Fibroblast of lung (primary cell): Measurements from ENCODE around the gene C10orf143. TPM values are rescaled to one million over a fixed set of nuclear protein-coding genes. Genes with fewer than 3 reads are reported as not detected.

Experiments
- DNase-seq, 2 donors: peaks; one replicate each; pipeline versions ENCODE4 v3.0.0 to v3.0.0-alpha.2; 2010; ENCODE audit warnings: low read depth in 2 of 2
- H2AFZ ChIP-seq: 2 replicates; pipeline ENCODE4 v1.5.1; 2012; ENCODE audit warnings: low read length, control low read depth, inconsistent platforms
- H3K27ac ChIP-seq: 2 replicates; pipeline ENCODE4 v1.5.1; 2011; ENCODE audit warnings: low read length, control low read depth; ENCODE audit not compliant: insufficient read depth
- H3K27me3 ChIP-seq: 2 replicates; pipeline ENCODE4 v1.5.1; 2011; ENCODE audit warnings: mild to moderate bottlenecking, low read length; ENCODE audit not compliant: control insufficient read depth, insufficient read depth
- H3K36me3 ChIP-seq: 2 replicates; pipeline ENCODE4 v1.5.1; 2011; ENCODE audit warnings: low read length; ENCODE audit not compliant: control insufficient read depth, insufficient read depth
- H3K4me1 ChIP-seq: 2 replicates; pipeline ENCODE4 v1.5.1; 2011; ENCODE audit warnings: low read length; ENCODE audit not compliant: control insufficient read depth, insufficient read depth; ENCODE audit errors: extremely low read depth
- H3K4me2 ChIP-seq: 2 replicates; pipeline ENCODE4 v1.5.1; 2011; ENCODE audit warnings: low read length, control low read depth; ENCODE audit not compliant: insufficient read depth; ENCODE audit errors: extremely low read depth
- H3K4me3 ChIP-seq, 4 experiments: fragments of 200-600 bp in 1 of 4; sonication (generic) in 1 of 4; replicated peaks in 1 of 4; 2 replicates each; pipeline ENCODE4 v1.5.1; 2011 to 2016; ENCODE audit warnings: low read length in 4 of 4, low read depth in 3 of 4, mild to moderate bottlenecking in 3 of 4, control low read depth in 2 of 4, inconsistent platforms in 1 of 4, mixed read lengths in 1 of 4; ENCODE audit not compliant: insufficient read depth in 1 of 4; ENCODE audit errors: control extremely low read depth in 1 of 4
- H3K79me2 ChIP-seq: 2 replicates; pipeline ENCODE4 v1.5.1; 2012; ENCODE audit warnings: mild to moderate bottlenecking, low read length, inconsistent platforms; ENCODE audit not compliant: control insufficient read depth, insufficient read depth
- H3K9ac ChIP-seq: 2 replicates; pipeline ENCODE4 v1.5.1; 2011; ENCODE audit warnings: mild to moderate bottlenecking, low read length, control low read depth; ENCODE audit not compliant: insufficient read depth
- H3K9me3 ChIP-seq: 2 replicates; pipeline ENCODE4 v1.5.1; 2012; ENCODE audit warnings: low read depth, low read length; ENCODE audit not compliant: control insufficient read depth, insufficient read depth
- H4K20me1 ChIP-seq: 2 replicates; pipeline ENCODE4 v1.5.1; 2011; ENCODE audit warnings: low read length; ENCODE audit not compliant: control insufficient read depth, insufficient read depth; ENCODE audit errors: extremely low read depth
- EZH2 ChIP-seq: IDR thresholded peaks from 2 replicates; pipeline ENCODE4 v1.5.1; 2012; ENCODE audit warnings: low read length, control low read depth, mild to moderate bottlenecking; ENCODE audit errors: missing control alignments
- polyA plus RNA-seq, 2 donors: library from polyadenylated mRNA; depleted of rRNA in 1 of 2; stranded (reverse) in 1 of 2; unstranded in 1 of 2; fragments of >200 nt; gene quantifications; 2 replicates each; pipeline ENCODE4 v1.2.1, GENCODE V29; 2011 to 2012; ENCODE audit warnings: missing spikeins in 1 of 2
- total RNA-seq: library from RNA; depleted of rRNA; stranded (reverse); fragments of >200 nt; gene quantifications from 2 replicates; pipeline ENCODE4 v1.2.1, GENCODE V29; 2014
- TF ChIP-seq, protein P1 (sequence below), 2 donors: IDR thresholded peaks in 1 of 2; conservative IDR thresholded peaks in 1 of 2; 1 replicate in 1 of 2; 2 replicates in 1 of 2; pipeline ENCODE4 v1.5.1; 2011 to 2012; ENCODE audit warnings: low read length in 2 of 2, control low read depth in 1 of 2, inconsistent platforms in 1 of 2, low read depth in 1 of 2, mild to moderate bottlenecking in 1 of 2

C10orf143 gene
- total and polyA plus RNA-seq, 2 donors (not counting 1 experiment from before 2014, with no cell fraction given), result 1.5 to 2.0 TPM

DNA sequence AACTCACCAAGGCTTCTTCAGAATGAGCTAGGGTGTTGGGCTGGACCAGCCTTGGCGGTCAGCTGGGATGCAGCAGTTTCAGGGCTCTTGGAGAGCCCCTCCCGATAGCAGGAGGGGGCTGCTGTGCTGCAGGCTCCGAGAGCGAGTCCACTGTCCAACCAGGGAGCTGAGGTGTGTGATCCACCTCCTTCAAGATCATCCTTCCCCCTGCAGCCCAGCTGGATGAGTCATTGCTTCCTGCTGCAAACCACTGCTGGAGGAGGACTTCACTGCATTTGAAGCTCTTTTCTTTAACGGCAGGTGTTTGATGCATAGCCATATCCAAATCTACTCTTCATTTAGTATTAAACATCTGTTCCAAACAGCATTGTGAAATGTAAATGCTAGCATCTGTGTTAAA is 92.4 kb downstream of the C10orf143 start:
- no peaks in the 10 kb centered on the region for H3K79me2 ChIP-seq
- no peak overlapping the region for H3K4me2 ChIP-seq
- H3K9ac ChIP-seq, result no peak overlapping the region
- H3K36me3 ChIP-seq, result no peaks in the 10 kb centered on the region
- no peaks in the 10 kb centered on the region for H3K27me3 ChIP-seq
- H3K4me3 ChIP-seq, result no peak overlapping the region
- no peaks in the 10 kb centered on the region for H4K20me1 ChIP-seq
- H3K4me1 ChIP-seq, result peaks cover 9% of the 10 kb centered on the region
- TF ChIP-seq EZH2, result no peak
- TF ChIP-seq, protein P1, sequence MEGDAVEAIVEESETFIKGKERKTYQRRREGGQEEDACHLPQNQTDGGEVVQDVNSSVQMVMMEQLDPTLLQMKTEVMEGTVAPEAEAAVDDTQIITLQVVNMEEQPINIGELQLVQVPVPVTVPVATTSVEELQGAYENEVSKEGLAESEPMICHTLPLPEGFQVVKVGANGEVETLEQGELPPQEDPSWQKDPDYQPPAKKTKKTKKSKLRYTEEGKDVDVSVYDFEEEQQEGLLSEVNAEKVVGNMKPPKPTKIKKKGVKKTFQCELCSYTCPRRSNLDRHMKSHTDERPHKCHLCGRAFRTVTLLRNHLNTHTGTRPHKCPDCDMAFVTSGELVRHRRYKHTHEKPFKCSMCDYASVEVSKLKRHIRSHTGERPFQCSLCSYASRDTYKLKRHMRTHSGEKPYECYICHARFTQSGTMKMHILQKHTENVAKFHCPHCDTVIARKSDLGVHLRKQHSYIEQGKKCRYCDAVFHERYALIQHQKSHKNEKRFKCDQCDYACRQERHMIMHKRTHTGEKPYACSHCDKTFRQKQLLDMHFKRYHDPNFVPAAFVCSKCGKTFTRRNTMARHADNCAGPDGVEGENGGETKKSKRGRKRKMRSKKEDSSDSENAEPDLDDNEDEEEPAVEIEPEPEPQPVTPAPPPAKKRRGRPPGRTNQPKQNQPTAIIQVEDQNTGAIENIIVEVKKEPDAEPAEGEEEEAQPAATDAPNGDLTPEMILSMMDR (conservative IDR thresholded peaks at IDR 0.05 in 1 of 2, IDR thresholded peaks at IDR 0.05 in 1 of 2; ENCODE audit: low read depth in 1 of 2, low read length in 2 of 2), result no peak
- DNase-seq, result peak in 1 of 2 donors; percentile 67
- H2AFZ ChIP-seq, result no peak overlapping the region
- no peaks in the 10 kb centered on the region for H3K9me3 ChIP-seq
- no peak overlapping the region for H3K27ac ChIP-seq

DNA sequence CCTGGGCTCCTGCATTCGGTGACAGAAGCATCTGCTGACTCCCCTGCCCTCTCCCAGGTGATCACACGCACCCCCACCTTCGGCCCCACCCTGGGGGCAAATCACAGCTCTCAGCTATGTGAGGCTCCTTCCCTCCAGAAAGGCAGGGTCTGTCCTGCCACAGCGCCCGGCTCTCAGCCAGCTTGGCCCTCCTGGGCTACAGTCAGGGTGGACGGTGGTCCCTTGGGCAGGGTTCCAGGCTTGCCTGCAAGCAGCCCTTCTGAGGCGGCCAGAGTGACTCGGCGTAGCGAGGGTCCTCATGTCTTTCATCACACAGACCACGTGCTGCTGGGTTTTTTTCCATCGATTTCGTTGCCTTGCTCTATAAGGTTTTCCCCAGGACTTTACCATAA is 93.0 kb downstream of the C10orf143 start:
- H3K4me1 ChIP-seq, result peaks cover 9% of the 10 kb centered on the region
- H3K4me2 ChIP-seq, result no peak overlapping the region
- no peaks in the 10 kb centered on the region for H3K79me2 ChIP-seq
- no peak overlapping the region for H3K27ac ChIP-seq
- H4K20me1 ChIP-seq, result no peaks in the 10 kb centered on the region
- DNase-seq, result no peak
- H3K9me3 ChIP-seq, result no peaks in the 10 kb centered on the region
- H3K36me3 ChIP-seq, result no peaks in the 10 kb centered on the region
- no peak overlapping the region for H3K9ac ChIP-seq
- no peak overlapping the region for H3K4me3 ChIP-seq
- TF ChIP-seq, protein P1 (conservative IDR thresholded peaks at IDR 0.05 in 1 of 2, IDR thresholded peaks at IDR 0.05 in 1 of 2; ENCODE audit: low read depth in 1 of 2, low read length in 2 of 2), result no peak
- no peak for TF ChIP-seq EZH2
- no peaks in the 10 kb centered on the region for H3K27me3 ChIP-seq
- no peak overlapping the region for H2AFZ ChIP-seq

- no peaks in the 10 kb centered on the region for H4K20me1 ChIP-seq
- no peaks in the 10 kb centered on the region for H3K9me3 ChIP-seq
- H3K27me3 ChIP-seq, result no peaks in the 10 kb centered on the region
- H3K4me2 ChIP-seq, result no peak overlapping the region
- TF ChIP-seq, protein P1 (conservative IDR thresholded peaks at IDR 0.05 in 1 of 2, IDR thresholded peaks at IDR 0.05 in 1 of 2; ENCODE audit: low read depth in 1 of 2, low read length in 2 of 2), result no peak
- no peak for TF ChIP-seq EZH2
- H3K27ac ChIP-seq, result no peak overlapping the region
- H2AFZ ChIP-seq, result no peak overlapping the region
- H3K4me1 ChIP-seq, result peaks cover 9% of the 10 kb centered on the region
- H3K9ac ChIP-seq, result no peak overlapping the region
- no peaks in the 10 kb centered on the region for H3K79me2 ChIP-seq
- no peak for DNase-seq
- no peaks in the 10 kb centered on the region for H3K36me3 ChIP-seq
- H3K4me3 ChIP-seq, result no peak overlapping the region
Observed at GRCh38 chr10:130016993-130017630, 93.5 kb downstream of the C10orf143 start.
